Effector CD4-positive, alpha-beta T cell (primary cell): Measurements from ENCODE around the gene SCN2A.
"Not testable (repeated sequence)": the region's sequence is repeated elsewhere in the genome, so short reads cannot be mapped to it uniquely, and the experiment has no call there.

Source experiments
- DNase-seq: peaks from one replicate; pipeline ENCODE4 v3.0.0-alpha.2; 2020

The SCN2A gene

DNA sequence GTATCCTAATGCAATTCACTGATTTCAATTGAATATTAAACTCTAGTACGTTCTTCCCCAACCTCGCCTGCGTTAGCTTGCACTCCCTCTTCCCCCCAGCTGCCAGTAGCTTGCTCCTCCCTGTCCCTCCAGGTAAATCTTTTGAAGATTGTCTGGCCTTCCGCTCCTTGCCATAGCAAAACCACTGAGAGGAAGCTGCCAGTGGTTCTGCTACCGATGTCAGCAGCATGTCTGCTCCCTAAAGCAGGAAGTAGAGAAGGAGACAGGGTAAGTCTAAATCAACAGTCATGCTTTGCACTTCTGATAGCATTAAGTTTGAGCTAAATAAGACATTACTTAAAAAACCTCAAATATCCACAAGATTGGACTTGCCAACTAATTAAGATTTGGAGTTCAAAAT, 89.1 kb downstream of the SCN2A start:
- DNase-seq: no peak

DNA sequence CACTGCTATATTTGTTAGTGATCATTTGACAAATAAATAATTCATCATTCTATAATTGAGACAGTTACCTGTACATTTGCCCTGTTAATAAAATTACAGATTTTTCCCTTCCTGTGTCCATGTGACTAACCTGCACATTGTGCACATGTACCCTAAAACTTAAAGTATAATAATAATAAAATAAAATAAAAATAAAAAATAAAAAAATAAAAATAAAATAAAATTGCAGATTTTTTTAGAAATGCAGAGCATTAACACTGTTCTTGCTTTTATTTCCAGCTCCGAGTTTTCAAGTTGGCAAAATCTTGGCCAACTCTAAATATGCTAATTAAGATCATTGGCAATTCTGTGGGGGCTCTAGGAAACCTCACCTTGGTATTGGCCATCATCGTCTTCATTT, 105.1 kb downstream of the SCN2A start:
- DNase-seq: not testable (repeated sequence)

DNA sequence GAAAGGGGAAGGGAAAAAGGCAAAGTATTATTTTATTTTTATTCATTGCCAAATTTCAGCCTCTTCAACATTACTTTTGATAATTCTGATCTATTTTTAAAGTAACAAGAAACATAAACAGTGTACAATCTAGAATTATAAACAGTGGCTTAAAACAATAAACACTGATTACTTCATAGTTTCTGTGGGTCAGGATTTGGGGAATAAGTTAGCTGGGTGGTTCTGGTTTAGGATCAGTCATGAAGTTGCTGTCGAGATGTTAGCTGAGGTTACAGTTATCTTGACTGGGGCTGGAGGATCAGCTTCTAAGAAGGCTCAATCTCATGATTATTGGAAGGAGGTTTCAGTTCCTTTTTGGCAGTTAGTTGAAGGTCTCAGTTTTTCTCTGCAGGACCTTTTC, 109.2 kb downstream of the SCN2A start:
- DNase-seq: no peak

GRCh38 chr2:165349181-165349580, 110.0 kb downstream of the SCN2A start:
- no peak for DNase-seq

- no peak for DNase-seq
Observed at GRCh38 chr2:165357758-165358157, 118.5 kb downstream of the SCN2A start.

DNA sequence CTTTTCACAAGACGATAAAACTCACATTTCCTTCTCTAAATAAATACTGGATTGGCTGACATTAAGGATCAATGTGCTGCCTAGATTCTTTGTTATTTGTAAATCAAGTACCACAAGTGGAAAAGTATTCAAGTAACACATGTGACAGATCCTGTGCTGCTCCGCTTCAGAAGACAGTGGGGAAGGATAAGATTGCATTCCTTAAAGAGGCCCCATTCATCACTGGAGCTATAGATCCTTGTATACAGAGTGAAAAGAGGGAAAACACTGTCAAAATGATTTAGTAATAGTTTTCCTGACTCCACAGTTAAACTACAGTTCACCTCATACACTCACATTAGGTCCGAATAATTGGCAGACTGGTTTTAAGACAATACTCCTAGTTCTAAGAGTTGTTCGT, 122.3 kb downstream of the SCN2A start:
- DNase-seq: no peak

- DNase-seq: no peak
Observed at GRCh38 chr2:165369131-165369897, 130.1 kb downstream of the SCN2A start.

DNA sequence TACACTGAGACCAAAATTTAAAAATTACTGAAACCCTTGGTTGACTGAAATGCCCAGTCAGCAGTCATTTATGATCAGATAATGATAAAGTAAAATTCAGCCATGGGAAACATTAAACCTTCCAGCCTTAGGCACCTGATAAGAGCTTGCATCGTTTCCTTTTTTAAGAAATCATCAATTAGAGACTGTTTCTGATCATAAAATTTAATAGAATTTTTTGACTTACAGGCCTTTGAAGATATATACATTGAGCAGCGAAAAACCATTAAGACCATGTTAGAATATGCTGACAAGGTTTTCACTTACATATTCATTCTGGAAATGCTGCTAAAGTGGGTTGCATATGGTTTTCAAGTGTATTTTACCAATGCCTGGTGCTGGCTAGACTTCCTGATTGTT, 130.7 kb downstream of the SCN2A start:
- no peak for DNase-seq

DNA sequence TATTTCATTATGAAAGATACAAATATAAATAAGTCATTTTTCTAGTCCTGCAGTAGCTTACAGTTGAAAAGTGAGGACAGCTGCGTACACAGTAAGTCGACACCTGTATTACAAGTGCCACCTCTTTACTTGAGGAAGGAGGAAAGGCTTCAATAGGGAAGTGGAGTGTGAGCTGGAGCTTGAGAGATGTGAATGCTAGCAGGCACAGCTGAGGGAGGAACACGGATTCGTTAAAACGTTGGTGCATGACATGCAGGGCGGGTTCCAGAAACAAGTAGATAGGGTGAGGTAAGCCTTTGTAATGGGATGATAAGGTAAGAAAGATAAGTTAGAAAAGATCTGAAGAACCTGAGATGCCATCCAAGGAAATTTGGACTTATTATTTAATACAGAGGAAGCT, 132.1 kb downstream of the SCN2A start:
- DNase-seq: no peak

- no peak for DNase-seq
Observed at GRCh38 chr2:165373278-165374010, 134.2 kb downstream of the SCN2A start.

- no peak for DNase-seq
Observed at GRCh38 chr2:165376571-165376975, 137.4 kb downstream of the SCN2A start.

DNA sequence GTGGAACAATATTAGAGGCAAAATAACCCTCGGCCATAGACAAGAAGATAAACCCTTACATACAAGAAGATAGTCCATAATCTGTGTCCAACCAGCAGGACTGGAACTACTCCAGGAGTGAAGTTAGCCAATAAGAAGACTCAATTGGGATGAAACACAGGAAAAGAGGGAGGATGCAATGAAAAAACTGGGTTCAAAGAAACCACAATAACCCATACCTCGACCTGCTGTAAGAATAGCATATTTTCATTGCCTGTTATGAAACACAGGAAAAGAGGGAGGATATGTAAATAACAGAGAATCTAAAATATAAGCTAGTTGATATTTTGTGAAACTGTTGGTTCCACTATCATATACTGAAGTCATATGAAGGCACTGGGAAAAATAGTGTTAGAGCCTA, 143.1 kb downstream of the SCN2A start:
- no peak for DNase-seq

GRCh38 chr2:165390875-165391274, 151.7 kb downstream of the SCN2A start:
- no peak for DNase-seq

- DNase-seq: no peak
Observed at GRCh38 chr2:165391791-165392190, 152.6 kb downstream of the SCN2A start.

GRCh38 chr2:165398603-165399002, 159.4 kb downstream of the SCN2A start:
- not testable (repeated sequence) for DNase-seq

- DNase-seq: no peak
Observed at GRCh38 chr2:165401285-165401852, 162.2 kb downstream of the SCN2A start.

- DNase-seq: no peak
Observed at GRCh38 chr2:165402162-165402561, 162.9 kb downstream of the SCN2A start.

DNA sequence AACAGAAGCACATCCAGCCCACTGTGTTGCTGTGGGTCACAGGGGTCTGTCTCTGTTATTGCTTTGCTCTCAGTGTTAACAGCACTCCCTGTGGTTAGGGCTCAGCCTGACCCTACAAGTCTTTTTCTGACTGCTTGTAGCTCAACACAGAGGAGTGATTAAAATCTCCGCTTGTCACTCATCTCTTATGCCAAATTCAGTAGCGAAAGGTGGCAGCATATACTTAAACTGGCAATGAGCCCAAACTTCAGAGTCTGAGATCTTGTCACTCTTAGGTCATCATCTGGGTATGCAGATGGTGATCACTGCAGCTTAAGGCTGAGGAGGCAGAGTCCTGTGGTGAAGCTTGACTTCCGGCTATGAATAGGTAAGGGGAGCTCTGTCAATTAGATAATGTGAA, 167.0 kb downstream of the SCN2A start:
- DNase-seq: no peak

- DNase-seq: no peak
Observed at GRCh38 chr2:165407466-165407865, 168.3 kb downstream of the SCN2A start.

- no peak for DNase-seq
Observed at GRCh38 chr2:165408186-165408585, 169.0 kb downstream of the SCN2A start.

DNA sequence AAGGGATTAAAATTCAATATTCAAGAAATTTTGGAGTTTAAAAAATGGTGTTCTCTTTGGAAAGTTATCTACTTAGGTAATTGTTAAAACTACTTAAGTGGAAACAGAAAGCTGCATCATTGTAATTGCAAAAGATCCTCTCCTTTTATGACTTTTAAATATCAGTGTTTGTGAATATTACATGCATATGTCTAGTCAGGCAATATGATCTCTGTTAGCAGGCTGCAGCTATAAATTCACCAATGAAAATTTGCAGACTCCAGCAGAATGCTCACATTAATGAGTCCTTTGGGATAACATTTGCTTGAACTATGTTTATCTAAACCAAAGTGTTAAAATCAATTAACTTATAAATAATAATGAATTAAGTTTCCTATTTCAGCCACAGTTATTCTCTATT, 171.1 kb downstream of the SCN2A start:
- no peak for DNase-seq

DNA sequence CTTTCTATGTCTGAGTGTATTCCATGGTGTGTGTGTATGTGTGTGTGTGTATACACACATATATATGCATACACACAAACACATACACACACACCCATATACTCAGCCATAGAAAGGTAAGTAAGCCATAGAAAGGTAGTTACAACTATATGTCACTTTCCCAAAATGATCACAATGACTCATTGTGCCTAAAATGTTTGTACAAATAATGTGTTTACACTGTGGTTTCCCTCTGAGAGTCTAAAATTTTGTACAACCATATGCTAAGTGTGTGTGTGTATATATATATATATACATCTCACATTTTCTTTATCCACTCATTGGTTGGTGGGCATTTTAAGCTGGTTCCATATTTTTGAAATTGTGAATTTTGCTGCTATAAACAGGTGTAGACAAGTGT, 175.0 kb downstream of the SCN2A start:
- no peak for DNase-seq

DNA sequence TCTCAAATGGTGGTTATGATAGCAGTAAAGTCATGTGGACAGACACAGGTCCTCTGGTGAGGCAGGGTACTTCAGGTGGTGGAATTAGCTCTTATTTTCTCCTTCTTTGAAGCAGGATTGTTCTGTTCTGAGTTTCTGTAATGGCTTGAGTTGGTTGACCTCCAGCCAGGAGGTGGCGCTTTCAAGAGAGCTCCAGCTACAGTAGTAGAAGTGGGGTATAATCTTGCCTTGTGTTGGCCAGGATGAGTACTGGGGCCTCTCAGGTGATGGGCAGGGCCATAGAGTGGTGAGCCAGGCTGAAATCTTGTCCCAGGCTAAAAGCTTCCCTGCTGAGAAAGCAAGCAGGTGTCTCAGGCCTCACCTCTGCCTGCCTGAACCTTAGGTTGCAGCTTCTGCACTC, 177.8 kb downstream of the SCN2A start:
- no peak for DNase-seq

DNA sequence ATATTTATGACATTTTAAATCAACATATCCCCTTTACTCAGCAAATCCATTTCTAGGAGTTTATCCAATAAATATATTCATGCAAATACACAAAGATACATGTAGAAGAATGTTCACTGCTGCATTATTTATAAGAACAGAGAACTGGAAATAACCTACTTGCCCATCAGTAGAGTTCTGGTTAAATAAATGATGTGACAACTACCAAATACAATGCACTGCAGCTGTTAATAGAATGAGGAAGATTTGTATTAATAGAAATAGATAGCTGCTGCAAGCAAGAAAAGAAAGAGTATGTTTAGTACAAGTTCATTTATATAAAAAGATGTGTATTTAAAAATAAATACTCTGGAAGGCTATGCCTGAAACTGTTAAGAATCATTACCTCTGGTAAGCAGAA, 181.0 kb downstream of the SCN2A start:
- no peak for DNase-seq
